ENCODE data around the gene SH2D3C.
A peak's percentile ranks its signal among the peaks of the same experiment; 100 is the strongest.

SH2D3C gene

DNA sequence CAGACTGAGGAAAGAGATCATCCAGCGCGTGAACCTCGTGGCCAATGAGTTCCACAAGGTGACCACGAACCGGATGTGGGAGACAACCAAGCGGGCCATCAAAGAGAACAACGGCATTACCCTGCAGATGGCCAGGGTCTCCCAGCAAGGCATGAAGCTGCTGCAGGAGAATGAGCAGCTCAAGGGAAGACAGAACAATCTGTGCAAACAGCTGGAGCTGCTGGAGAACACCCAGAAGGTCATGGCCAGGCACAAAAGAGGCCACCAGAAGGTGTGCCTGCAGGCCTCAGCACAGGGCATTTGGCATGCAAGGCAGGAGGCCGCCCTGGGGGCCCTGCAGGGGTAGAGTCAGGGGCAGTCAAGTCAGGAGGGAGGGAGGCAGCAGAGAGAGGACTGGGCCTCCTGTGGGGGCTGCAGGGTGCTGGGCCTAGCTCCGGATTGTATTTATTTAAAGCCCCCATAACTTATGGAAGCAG is 67.2 kb downstream of the SH2D3C start:
- no peak overlapping the region for H3K9ac ChIP-seq (ENCODE audit: low read length)

GRCh38 chr9:127710204-127710783 is 68.2 kb downstream of the SH2D3C start:
- Histone ChIP-seq H3K4me1 (ENCODE audit: control insufficient read depth, insufficient read depth, low read length) (peaks cover 3% of the 10 kb centered on the region), H3K9ac (ENCODE audit: low read length) (no peak overlapping the region), H3K4me3 (ENCODE audit: low read length) (no peak overlapping the region), H3K27ac (ENCODE audit: low read depth, low read length) (no peak overlapping the region), H3K36me3 (ENCODE audit: control insufficient read depth, insufficient read depth, low read length) (no peaks in the 10 kb centered on the region), H3K27me3 (ENCODE audit: control insufficient read depth, insufficient read depth, low read length) (no peaks in the 10 kb centered on the region)

More for the DNA sequence above, 67.2 kb downstream of the SH2D3C start:
- Histone ChIP-seq H3K27me3 (ENCODE audit: control insufficient read depth, insufficient read depth, low read length) (no peaks in the 10 kb centered on the region), H3K4me3 (ENCODE audit: low read length) (no peak overlapping the region), H3K4me1 (ENCODE audit: control insufficient read depth, insufficient read depth, low read length) (peaks cover 3% of the 10 kb centered on the region), H3K27ac (ENCODE audit: low read depth, low read length) (no peak overlapping the region), H3K36me3 (ENCODE audit: control insufficient read depth, insufficient read depth, low read length) (no peaks in the 10 kb centered on the region)

GRCh38 chr9:127708952-127709587 is 69.4 kb downstream of the SH2D3C start:
- Histone ChIP-seq H3K27ac (ENCODE audit: low read depth, low read length) (no peak overlapping the region), H3K9ac (ENCODE audit: low read length) (no peak overlapping the region), H3K36me3 (ENCODE audit: control insufficient read depth, insufficient read depth, low read length) (no peaks in the 10 kb centered on the region), H3K27me3 (ENCODE audit: control insufficient read depth, insufficient read depth, low read length) (no peaks in the 10 kb centered on the region), H3K4me3 (ENCODE audit: low read length) (no peak overlapping the region), H3K4me1 (ENCODE audit: control insufficient read depth, insufficient read depth, low read length) (no peaks in the 10 kb centered on the region)

DNA sequence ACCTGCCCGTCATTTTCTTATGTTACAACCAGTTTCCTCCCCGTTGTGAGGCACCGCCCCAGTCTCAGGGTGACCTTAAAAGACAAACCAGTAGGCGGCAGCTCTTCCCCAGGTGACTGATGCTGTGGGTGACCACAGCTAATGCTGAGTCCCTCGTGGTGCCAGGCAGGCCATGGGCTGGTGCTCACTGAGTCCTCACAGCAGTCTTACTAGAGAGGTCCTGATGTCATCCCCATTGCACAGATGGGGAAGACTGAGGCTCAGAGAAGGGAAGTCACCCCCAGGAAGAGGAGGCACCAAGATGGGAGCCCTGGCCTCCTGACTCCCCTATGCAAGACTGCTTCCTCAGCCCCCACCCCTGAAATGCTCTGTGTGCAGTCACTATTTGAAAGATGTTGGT is 70.7 kb downstream of the SH2D3C start:
- Histone ChIP-seq H3K9ac (ENCODE audit: low read length) (no peak overlapping the region), H3K27me3 (ENCODE audit: control insufficient read depth, insufficient read depth, low read length) (no peaks in the 10 kb centered on the region), H3K36me3 (ENCODE audit: control insufficient read depth, insufficient read depth, low read length) (no peaks in the 10 kb centered on the region), H3K27ac (ENCODE audit: low read depth, low read length) (no peak overlapping the region), H3K4me3 (ENCODE audit: low read length) (no peak overlapping the region), H3K4me1 (ENCODE audit: control insufficient read depth, insufficient read depth, low read length) (no peaks in the 10 kb centered on the region)

DNA sequence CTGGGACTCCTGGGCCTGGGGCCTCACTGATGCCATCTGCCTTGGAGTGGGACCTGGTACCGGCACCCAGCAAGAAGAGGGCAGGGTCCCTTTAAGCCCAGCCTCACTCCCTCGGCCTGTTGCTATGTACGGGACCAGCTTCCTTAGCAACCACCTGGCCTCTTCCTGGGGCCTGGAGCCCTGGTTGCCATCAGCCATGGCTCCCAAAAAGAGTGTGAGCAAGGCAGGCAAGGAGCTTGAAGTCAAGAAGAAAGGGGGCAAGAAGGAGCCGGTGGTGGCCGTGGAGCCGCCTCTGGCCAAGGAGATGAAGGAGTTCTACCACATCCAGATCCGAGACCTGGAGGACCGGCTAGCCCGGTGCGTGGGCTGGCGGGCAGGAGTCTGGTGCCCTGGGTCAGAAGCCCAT is 71.6 kb downstream of the SH2D3C start, which contains the start of gene CFAP157:
Gene CFAP157, plus strand, starts transcription at position 153 of the 406 bp plus-strand sequence. Its CDS starts 44 bp downstream, at position 197.
- Histone ChIP-seq H3K9ac (ENCODE audit: low read length) (no peak within 1 kb of the TSS), H3K27ac (ENCODE audit: low read depth, low read length) (no peak within 1 kb of the TSS), H3K27me3 (ENCODE audit: control insufficient read depth, insufficient read depth, low read length) (no peaks in the 10 kb centered on the region), H3K4me3 (ENCODE audit: low read length) (no peak within 1 kb of the TSS), H3K4me1 (ENCODE audit: control insufficient read depth, insufficient read depth, low read length) (no peaks in the 10 kb centered on the region), H3K36me3 (ENCODE audit: control insufficient read depth, insufficient read depth, low read length) (no peaks in the 10 kb centered on the region)

- Histone ChIP-seq H3K4me3 (ENCODE audit: low read length) (no peak overlapping the region), H3K9ac (ENCODE audit: low read length) (no peak overlapping the region), H3K27ac (ENCODE audit: low read depth, low read length) (no peak overlapping the region), H3K4me1 (ENCODE audit: control insufficient read depth, insufficient read depth, low read length) (no peaks in the 10 kb centered on the region), H3K27me3 (ENCODE audit: control insufficient read depth, insufficient read depth, low read length) (no peaks in the 10 kb centered on the region), H3K36me3 (ENCODE audit: control insufficient read depth, insufficient read depth, low read length) (no peaks in the 10 kb centered on the region)
Observed at GRCh38 chr9:127705577-127706379, 72.7 kb downstream of the SH2D3C start.

- no peaks in the 10 kb centered on the region for H3K36me3 ChIP-seq (ENCODE audit: control insufficient read depth, insufficient read depth, low read length)
- no peak overlapping the region for H3K4me3 ChIP-seq (ENCODE audit: low read length)
- no peak overlapping the region for H3K9ac ChIP-seq (ENCODE audit: low read length)
- H3K27me3 ChIP-seq (ENCODE audit: control insufficient read depth, insufficient read depth, low read length) = no peaks in the 10 kb centered on the region
- no peak overlapping the region for H3K27ac ChIP-seq (ENCODE audit: low read depth, low read length)
- no peaks in the 10 kb centered on the region for H3K4me1 ChIP-seq (ENCODE audit: control insufficient read depth, insufficient read depth, low read length)
Observed at GRCh38 chr9:127703289-127703946, 75.0 kb downstream of the SH2D3C start.

- H3K27me3 ChIP-seq (ENCODE audit: control insufficient read depth, insufficient read depth, low read length) = no peaks in the 10 kb centered on the region
- H3K27ac ChIP-seq (ENCODE audit: low read depth, low read length) = no peak overlapping the region
- no peak overlapping the region for H3K4me3 ChIP-seq (ENCODE audit: low read length)
- H3K9ac ChIP-seq (ENCODE audit: low read length) = no peak overlapping the region
- no peaks in the 10 kb centered on the region for H3K4me1 ChIP-seq (ENCODE audit: control insufficient read depth, insufficient read depth, low read length)
- H3K36me3 ChIP-seq (ENCODE audit: control insufficient read depth, insufficient read depth, low read length) = no peaks in the 10 kb centered on the region
Observed at GRCh38 chr9:127700594-127701255, 77.7 kb downstream of the SH2D3C start.

GRCh38 chr9:127700140-127700539 is 78.3 kb downstream of the SH2D3C start:
- Histone ChIP-seq H3K4me3 (ENCODE audit: low read length) (no peak overlapping the region), H3K27ac (ENCODE audit: low read depth, low read length) (no peak overlapping the region), H3K4me1 (ENCODE audit: control insufficient read depth, insufficient read depth, low read length) (no peaks in the 10 kb centered on the region), H3K27me3 (ENCODE audit: control insufficient read depth, insufficient read depth, low read length) (no peaks in the 10 kb centered on the region), H3K9ac (ENCODE audit: low read length) (no peak overlapping the region), H3K36me3 (ENCODE audit: control insufficient read depth, insufficient read depth, low read length) (no peaks in the 10 kb centered on the region)

DNA sequence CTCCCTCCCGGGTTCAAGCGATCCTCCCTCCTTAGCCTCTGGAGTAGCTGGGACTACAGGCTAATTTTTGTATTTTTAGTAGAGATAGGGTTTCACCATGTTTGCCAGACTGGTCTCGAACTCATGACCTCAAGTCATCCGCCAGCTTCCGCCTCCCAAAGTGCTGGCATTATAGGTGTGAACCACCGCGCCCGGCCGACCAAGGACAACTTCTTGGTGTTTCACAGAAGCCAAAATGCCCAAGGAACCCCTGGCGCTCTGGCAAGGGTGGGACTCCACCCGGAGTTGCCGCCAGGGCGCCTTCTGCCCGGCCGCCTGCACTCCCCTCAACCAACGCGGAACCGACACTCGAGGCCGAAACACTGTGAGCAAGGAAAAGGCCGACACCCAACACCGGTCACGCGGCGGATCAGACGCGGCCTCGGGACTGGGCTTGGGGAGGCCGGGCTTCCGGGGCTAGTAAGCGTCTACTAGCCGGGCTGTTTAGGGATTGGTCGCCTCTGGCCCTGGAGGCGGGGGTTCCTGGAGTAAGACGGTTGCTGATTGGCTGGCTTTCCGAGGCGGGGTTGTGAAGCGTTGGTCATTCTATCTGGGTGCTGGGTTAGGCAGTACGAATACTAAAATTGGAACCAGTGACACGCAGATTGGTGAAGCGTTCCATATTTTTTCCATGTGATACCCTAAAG is 79.3 kb downstream of the SH2D3C start:
- H3K4me3 ChIP-seq (ENCODE audit: low read length) = peak overlapping the region; percentile 45
- no peaks in the 10 kb centered on the region for H3K4me1 ChIP-seq (ENCODE audit: control insufficient read depth, insufficient read depth, low read length)
- H3K27me3 ChIP-seq (ENCODE audit: control insufficient read depth, insufficient read depth, low read length) = no peaks in the 10 kb centered on the region
- H3K27ac ChIP-seq (ENCODE audit: low read depth, low read length) = peak overlapping the region; percentile 73
- H3K9ac ChIP-seq (ENCODE audit: low read length) = no peak overlapping the region
- no peaks in the 10 kb centered on the region for H3K36me3 ChIP-seq (ENCODE audit: control insufficient read depth, insufficient read depth, low read length)

- H3K36me3 ChIP-seq (ENCODE audit: control insufficient read depth, insufficient read depth, low read length) = no peaks in the 10 kb centered on the region
- H3K9ac ChIP-seq (ENCODE audit: low read length) = no peak overlapping the region
- H3K4me3 ChIP-seq (ENCODE audit: low read length) = no peak overlapping the region
- H3K27me3 ChIP-seq (ENCODE audit: control insufficient read depth, insufficient read depth, low read length) = no peaks in the 10 kb centered on the region
- H3K4me1 ChIP-seq (ENCODE audit: control insufficient read depth, insufficient read depth, low read length) = no peaks in the 10 kb centered on the region
- no peak overlapping the region for H3K27ac ChIP-seq (ENCODE audit: low read depth, low read length)
Observed at GRCh38 chr9:127698386-127698785, 80.1 kb downstream of the SH2D3C start.

Data from rectal smooth muscle tissue (tissue), 1 donor.